Suprapubic skin (tissue), 4 donors: ENCODE data around the gene GNA12. TPM values are rescaled to one million over a fixed set of nuclear protein-coding genes. Genes with fewer than 3 reads are reported as not detected.

Experiments
- DNase-seq, 2 donors: peaks; one replicate each; pipeline ENCODE4 v3.0.0-alpha.2; 2019; ENCODE audit warnings: low spot score in 2 of 2
- H3K27ac ChIP-seq: fragments of 200-600 bp; sonication (generic); one replicate; pipeline ENCODE4 v1.5.1; 2019
- H3K27me3 ChIP-seq: fragments of 200-600 bp; sonication (generic); one replicate; pipeline ENCODE4 v1.5.1; 2019
- H3K36me3 ChIP-seq: fragments of 200-600 bp; sonication (generic); one replicate; pipeline ENCODE4 v1.5.1; 2019
- H3K4me1 ChIP-seq: fragments of 200-600 bp; sonication (generic); one replicate; pipeline ENCODE4 v1.5.1; 2019
- H3K4me3 ChIP-seq: fragments of 200-600 bp; sonication (generic); one replicate; pipeline ENCODE4 v1.5.1; 2019; ENCODE audit warnings: mild to moderate bottlenecking
- H3K9me3 ChIP-seq: fragments of 200-600 bp; sonication (generic); one replicate; pipeline ENCODE4 v1.5.1; 2019
- CTCF ChIP-seq, 2 donors: fragments of 200-600 bp in 1 of 2; fragments of 450-650 bp in 1 of 2; sonication (generic) in 1 of 2; IDR thresholded peaks; one replicate each; pipeline ENCODE4 v1.5.1; 2016 to 2019; ENCODE audit warnings: antibody characterized with exemption in 2 of 2, mild to moderate bottlenecking in 1 of 2, moderate library complexity in 1 of 2
- EP300 ChIP-seq: sonication (generic); formaldehyde crosslinking; IDR thresholded peaks from one replicate; pipeline ENCODE4 v1.6.1; 2017; ENCODE audit warnings: antibody characterized with exemption
- POLR2A ChIP-seq, 2 donors: fragments of 450-650 bp; IDR thresholded peaks; one replicate each; pipeline ENCODE4 v1.6.1; 2017; ENCODE audit warnings: antibody characterized with exemption in 2 of 2, mild to moderate bottlenecking in 2 of 2, moderate library complexity in 2 of 2
- POLR2AphosphoS5 ChIP-seq, 3 donors: sonication (generic); formaldehyde crosslinking; IDR thresholded peaks; one replicate each; pipeline ENCODE4 v1.6.1; 2017; ENCODE audit warnings: antibody characterized with exemption in 3 of 3
- WGBS: methylation state at CpG from one replicate; pipeline ENCODE4 v1.1.5; 2018; 5-methylcytosine and 5-hydroxymethylcytosine counted together
- total RNA-seq, 4 donors: library from RNA; depleted of rRNA; stranded (reverse); fragments of >200 nt; gene quantifications; one replicate each; pipeline ENCODE4 v1.1.0, GENCODE V29; 2016

The GNA12 gene
- total RNA-seq, 4 donors from 2014 or later: 9.7 to 15.0 (median 13.3) TPM

- H3K9me3 ChIP-seq: no peaks in the 10 kb centered on the region
- TF ChIP-seq CTCF (IDR thresholded peaks at IDR 0.05) (no peak), EP300 (no peak), POLR2A (IDR thresholded peaks at IDR 0.05) (no peak), POLR2AphosphoS5 (IDR thresholded peaks at IDR 0.05) (no peak)
- peaks cover 11% of the 10 kb centered on the region for H3K4me1 ChIP-seq
- peaks cover 24% of the 10 kb centered on the region for H3K36me3 ChIP-seq
- no peak overlapping the region for H3K27ac ChIP-seq
- WGBS: 92% methylated on average over 16 of the region's 17 CpGs
- no peak overlapping the region for H3K4me3 ChIP-seq
- no peak for DNase-seq
- no peaks in the 10 kb centered on the region for H3K27me3 ChIP-seq
These were observed 49.1 kb downstream of the GNA12 start for GRCh38 chr7:2794836-2795636.

- Histone ChIP-seq H3K27me3 (no peaks in the 10 kb centered on the region), H3K4me3 (no peak overlapping the region), H3K4me1 (peaks cover 11% of the 10 kb centered on the region), H3K36me3 (peaks cover 26% of the 10 kb centered on the region), H3K27ac (no peak overlapping the region), H3K9me3 (no peaks in the 10 kb centered on the region)
- no peak for DNase-seq
- no peak for TF ChIP-seq CTCF (IDR thresholded peaks at IDR 0.05)
- no peak for TF ChIP-seq POLR2AphosphoS5 (IDR thresholded peaks at IDR 0.05)
- no peak for TF ChIP-seq POLR2A (IDR thresholded peaks at IDR 0.05)
- WGBS: 89% methylated on average over 16 of the region's 16 CpGs
These were observed 51.1 kb downstream of the GNA12 start for GRCh38 chr7:2792856-2793487.

GRCh38 chr7:2792235-2792634 lies 51.9 kb downstream of the GNA12 start:
- H3K27ac ChIP-seq: no peak overlapping the region
- peaks cover 11% of the 10 kb centered on the region for H3K4me1 ChIP-seq
- H3K27me3 ChIP-seq: no peaks in the 10 kb centered on the region
- WGBS: 87% methylated on average over 5 of the region's 5 CpGs
- H3K36me3 ChIP-seq: peaks cover 31% of the 10 kb centered on the region
- no peaks in the 10 kb centered on the region for H3K9me3 ChIP-seq
- no peak overlapping the region for H3K4me3 ChIP-seq
- no peak for TF ChIP-seq POLR2AphosphoS5 (IDR thresholded peaks at IDR 0.05)
- no peak for TF ChIP-seq CTCF (IDR thresholded peaks at IDR 0.05)
- TF ChIP-seq POLR2A (IDR thresholded peaks at IDR 0.05): no peak
- TF ChIP-seq EP300: no peak
- DNase-seq: no peak

- Histone ChIP-seq H3K27me3 (no peaks in the 10 kb centered on the region), H3K27ac (no peak overlapping the region), H3K4me3 (no peak overlapping the region), H3K36me3 (peaks cover 31% of the 10 kb centered on the region), H3K4me1 (peaks cover 5% of the 10 kb centered on the region), H3K9me3 (no peaks in the 10 kb centered on the region)
- WGBS: 83% methylated on average over 5 of the region's 5 CpGs
- no peak for DNase-seq
- no peak for TF ChIP-seq EP300
- TF ChIP-seq POLR2AphosphoS5 (IDR thresholded peaks at IDR 0.05): no peak
- TF ChIP-seq POLR2A (IDR thresholded peaks at IDR 0.05): no peak
- no peak for TF ChIP-seq CTCF (IDR thresholded peaks at IDR 0.05)
These were observed 52.7 kb downstream of the GNA12 start for GRCh38 chr7:2791390-2791789.

GRCh38 chr7:2787251-2787951 lies 56.7 kb downstream of the GNA12 start:
- Histone ChIP-seq H3K27ac (no peak overlapping the region), H3K4me3 (no peak overlapping the region), H3K27me3 (no peaks in the 10 kb centered on the region), H3K4me1 (no peaks in the 10 kb centered on the region), H3K36me3 (peaks cover 13% of the 10 kb centered on the region), H3K9me3 (no peaks in the 10 kb centered on the region)
- DNase-seq: no peak
- TF ChIP-seq POLR2AphosphoS5 (IDR thresholded peaks at IDR 0.05) (no peak), EP300 (no peak), CTCF (IDR thresholded peaks at IDR 0.05) (no peak), POLR2A (IDR thresholded peaks at IDR 0.05) (no peak)
- WGBS: 94% methylated on average over 24 of the region's 24 CpGs
